DOHH2 (cell line): Measurements from ENCODE around the gene RCAN2.

Experiments
- H3F3A ChIP-seq: fragments of 200-600 bp; sonication (generic), shearing (Covaris generic); 2 replicates; pipeline ENCODE4 v1.6.0; 2016; ENCODE audit warnings: antibody characterized with exemption, mild to moderate bottlenecking; ENCODE audit not compliant: control insufficient read depth, insufficient read depth
- H3K27ac ChIP-seq: fragments of 200-600 bp; sonication (generic); 2 replicates; pipeline ENCODE4 v1.5.1; 2014; ENCODE audit warnings: low read depth, mild to moderate bottlenecking, low read length, moderate library complexity
- H3K27me3 ChIP-seq: fragments of 200-600 bp; sonication (generic); 2 replicates; pipeline ENCODE4 v1.6.1; 2014; ENCODE audit warnings: mild to moderate bottlenecking, low read length, mixed read lengths; ENCODE audit not compliant: control insufficient read depth
- H3K36me3 ChIP-seq: fragments of 200-600 bp; sonication (generic); 2 replicates; pipeline ENCODE4 v1.6.1; 2014; ENCODE audit warnings: mild to moderate bottlenecking, low read length, moderate library complexity, mixed read lengths; ENCODE audit not compliant: control insufficient read depth
- H3K4me1 ChIP-seq: fragments of 200-600 bp; sonication (generic); 2 replicates; pipeline ENCODE4 v1.6.1; 2014; ENCODE audit warnings: mild to moderate bottlenecking, low read length, mixed read lengths; ENCODE audit not compliant: control insufficient read depth
- H3K4me2 ChIP-seq: fragments of 200-600 bp; sonication (generic); 2 replicates; pipeline ENCODE4 v1.6.0; 2014; ENCODE audit warnings: mild to moderate bottlenecking, low read length, moderate library complexity
- H3K4me3 ChIP-seq: fragments of 200-600 bp; sonication (generic); 2 replicates; pipeline ENCODE4 v1.5.1; 2014; ENCODE audit warnings: mild to moderate bottlenecking, low read length, mixed read lengths
- H3K79me2 ChIP-seq: fragments of 200-600 bp; sonication (generic); 2 replicates; pipeline ENCODE4 v1.6.1; 2014; ENCODE audit warnings: mild to moderate bottlenecking, low read length, mixed read lengths; ENCODE audit not compliant: control insufficient read depth
- H3K9me2 ChIP-seq: fragments of 200-600 bp; sonication (generic); replicated peaks from 2 replicates; pipeline ENCODE4 v1.6.1; 2014; ENCODE audit warnings: mild to moderate bottlenecking, low read length, mixed read lengths; ENCODE audit not compliant: control insufficient read depth
- H3K9me3 ChIP-seq: fragments of 200-600 bp; sonication (generic); 2 replicates; pipeline ENCODE4 v1.6.1; 2014; ENCODE audit warnings: antibody characterized with exemption, low read length, mixed read lengths; ENCODE audit not compliant: control insufficient read depth, insufficient read depth
- H4K20me1 ChIP-seq: fragments of 200-600 bp; sonication (generic); 2 replicates; pipeline ENCODE4 v1.6.0; 2014; ENCODE audit warnings: low read depth, mild to moderate bottlenecking, antibody characterized with exemption, low read length, moderate library complexity; ENCODE audit not compliant: control insufficient read depth, insufficient read depth
- CTCF ChIP-seq: fragments of 200-600 bp; sonication (generic); IDR thresholded peaks from one replicate; pipeline ENCODE4 v1.5.1; 2014; ENCODE audit warnings: antibody characterized with exemption, mild to moderate bottlenecking, low read depth, low read length; ENCODE audit not compliant: poor library complexity, severe bottlenecking
- EZH2phosphoT487 ChIP-seq: fragments of 200-600 bp; sonication (generic); IDR thresholded peaks from 2 replicates; pipeline ENCODE4 v1.6.1; 2017; ENCODE audit warnings: borderline replicate concordance, mild to moderate bottlenecking, antibody characterized with exemption, low read length, moderate library complexity, mixed read lengths

RCAN2 gene

DNA sequence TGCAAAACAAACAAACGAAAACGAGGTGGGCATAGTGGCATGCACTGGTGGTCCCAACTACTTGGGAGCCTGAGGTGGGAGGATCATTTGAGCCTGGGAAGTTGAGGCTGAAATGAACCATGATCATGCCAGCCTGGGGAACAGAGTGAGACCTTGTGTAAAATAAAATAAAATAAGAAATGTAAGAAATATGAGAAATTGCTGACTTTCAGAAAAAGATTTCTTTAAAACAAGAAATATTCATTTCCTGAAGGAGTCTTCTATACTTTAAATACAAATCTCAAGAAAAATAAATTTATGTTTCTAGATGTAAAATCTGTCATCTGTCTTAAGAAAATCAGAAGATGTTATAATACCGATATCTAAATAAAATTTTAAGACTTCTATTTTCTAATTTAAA is 223.7 kb downstream of the RCAN2 start:
- Histone ChIP-seq H3K36me3 (no peaks in the 10 kb centered on the region), H3F3A (no peaks in the 10 kb centered on the region), H3K4me3 (no peak overlapping the region), H3K9me2 (no peaks in the 10 kb centered on the region), H3K27ac (no peak overlapping the region), H4K20me1 (no peaks in the 10 kb centered on the region), H3K79me2 (no peaks in the 10 kb centered on the region), H3K9me3 (no peaks in the 10 kb centered on the region), H3K27me3 (no peaks in the 10 kb centered on the region), H3K4me2 (no peak overlapping the region), H3K4me1 (no peaks in the 10 kb centered on the region)
- TF ChIP-seq EZH2phosphoT487 = no peak
- no peak for TF ChIP-seq CTCF

GRCh38 chr6:46265373-46265772 is 225.9 kb downstream of the RCAN2 start:
- Histone ChIP-seq H3K4me3 (no peak overlapping the region), H4K20me1 (no peaks in the 10 kb centered on the region), H3K4me1 (no peaks in the 10 kb centered on the region), H3K27me3 (no peaks in the 10 kb centered on the region), H3K27ac (no peak overlapping the region), H3K79me2 (no peaks in the 10 kb centered on the region), H3K9me3 (no peaks in the 10 kb centered on the region), H3K36me3 (no peaks in the 10 kb centered on the region), H3K9me2 (no peaks in the 10 kb centered on the region), H3K4me2 (no peak overlapping the region), H3F3A (no peaks in the 10 kb centered on the region)
- no peak for TF ChIP-seq CTCF

DNA sequence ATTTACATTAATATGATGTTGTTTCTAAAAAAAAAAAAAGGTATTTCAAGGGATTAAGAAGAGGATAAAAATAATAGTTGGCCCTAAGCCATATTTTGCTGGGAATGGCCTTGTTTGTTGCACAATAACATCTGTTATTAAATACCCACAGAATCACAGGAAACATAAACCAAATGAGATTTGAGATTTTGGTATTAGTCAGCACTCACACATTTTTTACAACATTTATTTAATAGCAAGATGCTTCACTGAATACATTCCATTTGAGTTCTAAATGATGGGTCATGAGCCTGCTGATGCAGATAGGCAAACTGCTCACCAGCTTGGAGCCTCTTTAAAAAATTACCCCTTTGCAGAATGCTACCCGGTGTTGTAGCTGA is 227.6 kb downstream of the RCAN2 start:
- no peaks in the 10 kb centered on the region for H3K9me3 ChIP-seq
- no peaks in the 10 kb centered on the region for H3K4me1 ChIP-seq
- no peaks in the 10 kb centered on the region for H3K9me2 ChIP-seq
- H4K20me1 ChIP-seq = no peaks in the 10 kb centered on the region
- no peaks in the 10 kb centered on the region for H3K27me3 ChIP-seq
- no peaks in the 10 kb centered on the region for H3F3A ChIP-seq
- no peak for TF ChIP-seq EZH2phosphoT487
- no peak for TF ChIP-seq CTCF
- H3K4me3 ChIP-seq = no peak overlapping the region
- H3K4me2 ChIP-seq = no peak overlapping the region
- no peaks in the 10 kb centered on the region for H3K79me2 ChIP-seq
- no peaks in the 10 kb centered on the region for H3K36me3 ChIP-seq
- H3K27ac ChIP-seq = no peak overlapping the region
